ENCODE measurements around the gene ADCY5.

DNA sequence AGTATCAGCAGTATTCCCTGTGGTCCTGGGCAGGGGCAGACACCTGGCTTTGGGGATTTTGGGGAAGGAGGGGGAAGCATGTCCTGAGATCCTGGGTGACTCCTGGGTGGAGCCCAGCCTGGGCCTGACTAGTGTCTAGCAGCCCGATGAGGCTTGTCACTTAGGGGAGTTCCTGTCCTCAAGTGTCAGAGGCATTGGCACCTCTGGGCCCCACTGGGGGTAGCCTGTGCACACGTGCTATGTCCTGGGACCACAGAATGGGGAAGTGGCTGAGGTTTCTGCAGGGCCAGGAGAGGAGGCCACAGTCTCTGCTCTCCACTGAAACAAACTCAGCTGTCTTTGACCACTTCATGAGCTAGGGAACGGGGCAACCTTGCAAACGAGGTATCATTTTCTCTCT lies 31.5 kb upstream of the ADCY5 start:
- no peak for TF ChIP-seq CTCF (IDR thresholded peaks at IDR 0.05)
- TF ChIP-seq TCF7L2 (IDR thresholded peaks at IDR 0.05; ENCODE audit: low read depth, low read length) = no peak
- TF ChIP-seq, protein P1, sequence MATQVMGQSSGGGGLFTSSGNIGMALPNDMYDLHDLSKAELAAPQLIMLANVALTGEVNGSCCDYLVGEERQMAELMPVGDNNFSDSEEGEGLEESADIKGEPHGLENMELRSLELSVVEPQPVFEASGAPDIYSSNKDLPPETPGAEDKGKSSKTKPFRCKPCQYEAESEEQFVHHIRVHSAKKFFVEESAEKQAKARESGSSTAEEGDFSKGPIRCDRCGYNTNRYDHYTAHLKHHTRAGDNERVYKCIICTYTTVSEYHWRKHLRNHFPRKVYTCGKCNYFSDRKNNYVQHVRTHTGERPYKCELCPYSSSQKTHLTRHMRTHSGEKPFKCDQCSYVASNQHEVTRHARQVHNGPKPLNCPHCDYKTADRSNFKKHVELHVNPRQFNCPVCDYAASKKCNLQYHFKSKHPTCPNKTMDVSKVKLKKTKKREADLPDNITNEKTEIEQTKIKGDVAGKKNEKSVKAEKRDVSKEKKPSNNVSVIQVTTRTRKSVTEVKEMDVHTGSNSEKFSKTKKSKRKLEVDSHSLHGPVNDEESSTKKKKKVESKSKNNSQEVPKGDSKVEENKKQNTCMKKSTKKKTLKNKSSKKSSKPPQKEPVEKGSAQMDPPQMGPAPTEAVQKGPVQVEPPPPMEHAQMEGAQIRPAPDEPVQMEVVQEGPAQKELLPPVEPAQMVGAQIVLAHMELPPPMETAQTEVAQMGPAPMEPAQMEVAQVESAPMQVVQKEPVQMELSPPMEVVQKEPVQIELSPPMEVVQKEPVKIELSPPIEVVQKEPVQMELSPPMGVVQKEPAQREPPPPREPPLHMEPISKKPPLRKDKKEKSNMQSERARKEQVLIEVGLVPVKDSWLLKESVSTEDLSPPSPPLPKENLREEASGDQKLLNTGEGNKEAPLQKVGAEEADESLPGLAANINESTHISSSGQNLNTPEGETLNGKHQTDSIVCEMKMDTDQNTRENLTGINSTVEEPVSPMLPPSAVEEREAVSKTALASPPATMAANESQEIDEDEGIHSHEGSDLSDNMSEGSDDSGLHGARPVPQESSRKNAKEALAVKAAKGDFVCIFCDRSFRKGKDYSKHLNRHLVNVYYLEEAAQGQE (IDR thresholded peaks at IDR 0.05; ENCODE audit: insufficient read depth in 1 of 2, low read depth in 2 of 2, low read length in 1 of 2) = no peak
- TF ChIP-seq POLR2AphosphoS5 (IDR thresholded peaks at IDR 0.05; ENCODE audit: low read depth, low read length) = no peak
- no peak for TF ChIP-seq SIN3A (IDR thresholded peaks at IDR 0.05; ENCODE audit: borderline replicate concordance, insufficient read depth, low read depth, low read length)

Data from Panc1 (cell line).